Left cardiac atrium (tissue), 4 donors: ENCODE measurements around the gene HTR4. TPM values are rescaled to one million over a fixed set of nuclear protein-coding genes. Genes with fewer than 3 reads are reported as not detected.
A peak's percentile ranks its signal among the peaks of the same experiment; 100 is the strongest.
"Not testable (repeated sequence)": the region's sequence is repeated elsewhere in the genome, so short reads cannot be mapped to it uniquely, and the experiment has no call there.

Experiments used
- ATAC-seq, 2 donors: fragments of 200-7000 bp; cut with Tn5 transposase; one replicate each; pipeline ENCODE4 v1.9.1; 2020; ENCODE audit warnings: mild to moderate bottlenecking in 2 of 2, moderate library complexity in 2 of 2
- DNase-seq: peaks from one replicate; pipeline ENCODE4 v3.0.0-alpha.2; 2020
- intact Hi-C, 2 donors: fragments of 100-400 bp; cut with DNase I; formaldehyde crosslinking; loops; one replicate each; pipeline versions ENCODE4 v1.14.1 to v1.15.1; 2022 to 2023
- total RNA-seq, 2 donors: library from RNA; stranded (reverse); fragmentation: NEBNext Ultra II Directional; extraction: Animal tissue kit (Norgen Biotek cat#: 25700); gene quantifications; one replicate each; pipeline ENCODE4 v1.2.1, GENCODE V29; 2021
- donor health status: DM: no; HTN: yes; CAD: no.
- donor health status: DM: no; HTN: yes; CAD: no; lungs with severe emphysema.
- donor health status: DM: yes; HTN: yes; CAD: no.
- donor health status: Dilated cardiomyopathy.

HTR4 gene
- total RNA-seq, 2 donors from 2014 or later = 4.7 to 8.8 TPM

GRCh38 chr5:148673704-148674103, 19.4 kb upstream of the HTR4 start:
- DNase-seq, intact Hi-C loops, ATAC-seq: not testable (repeated sequence)

- no peak for ATAC-seq
- no peak for DNase-seq
- intact Hi-C loops = no loop called here
These were observed 12.0 kb upstream of the HTR4 start for GRCh38 chr5:148666353-148666752.

- ATAC-seq (no peak), DNase-seq (no peak)
- intact Hi-C loops = no loop called here
These were observed 11.1 kb upstream of the HTR4 start for GRCh38 chr5:148665431-148665830.

- intact Hi-C loops = no loop called here
- no peak for DNase-seq
- no peak for ATAC-seq
These were observed 9.2 kb upstream of the HTR4 start for GRCh38 chr5:148663509-148663908.

- intact Hi-C loops = no loop called here
- DNase-seq (no peak), ATAC-seq (peak in 1 of 2 donors; percentile 41)
These were observed 6.0 kb upstream of the HTR4 start for GRCh38 chr5:148660346-148660660.

GRCh38 chr5:148659641-148660345, 5.5 kb upstream of the HTR4 start:
- intact Hi-C loops = loop anchor here in 1 of 2 donors (10.0 kb wide), 1 partner anchor 65 kb away; no protein-coding TSS in a partner anchor
- DNase-seq (no peak), ATAC-seq (peak in 1 of 2 donors; percentile 34)

- ATAC-seq (peak; percentile 42), DNase-seq (no peak)
- intact Hi-C loops = loop anchor here in 1 of 2 donors (5.0 to 10.0 kb wide), 2 partner anchors 71 to 201 kb away; no protein-coding TSS in a partner anchor
These were observed 964 bp downstream of the HTR4 start for GRCh38 chr5:148653291-148653835.

- no peak for DNase-seq
- intact Hi-C loops = loop anchor here in 1 of 2 donors (5.0 to 10.0 kb wide), 2 partner anchors 73 to 199 kb away; no protein-coding TSS in a partner anchor
- no peak for ATAC-seq
These were observed 2.8 kb downstream of the HTR4 start for GRCh38 chr5:148651528-148651927.

GRCh38 chr5:148645527-148645926, 8.8 kb downstream of the HTR4 start:
- intact Hi-C loops = no loop called here
- ATAC-seq (no peak), DNase-seq (no peak)

GRCh38 chr5:148641735-148642134, 12.6 kb downstream of the HTR4 start:
- DNase-seq = no peak
- intact Hi-C loops = no loop called here
- no peak for ATAC-seq

GRCh38 chr5:148640471-148640870, 13.9 kb downstream of the HTR4 start:
- DNase-seq (no peak), ATAC-seq (no peak)
- intact Hi-C loops = no loop called here

GRCh38 chr5:148639081-148639480, 15.2 kb downstream of the HTR4 start:
- ATAC-seq = no peak
- no peak for DNase-seq
- intact Hi-C loops = no loop called here

GRCh38 chr5:148636353-148636752, 18.0 kb downstream of the HTR4 start:
- ATAC-seq (no peak), DNase-seq (no peak)
- intact Hi-C loops = no loop called here

GRCh38 chr5:148635321-148636083, 18.8 kb downstream of the HTR4 start:
- ATAC-seq = no peak
- DNase-seq = no peak
- intact Hi-C loops = no loop called here

- intact Hi-C loops = no loop called here
- no peak for DNase-seq
- no peak for ATAC-seq
These were observed 21.3 kb downstream of the HTR4 start for GRCh38 chr5:148633067-148633377.

- ATAC-seq (no peak), DNase-seq (no peak)
- intact Hi-C loops = no loop called here
These were observed 21.9 kb downstream of the HTR4 start for GRCh38 chr5:148632255-148633066.

- DNase-seq (no peak), ATAC-seq (no peak)
- intact Hi-C loops = no loop called here
These were observed 27.3 kb downstream of the HTR4 start for GRCh38 chr5:148626986-148627385.

- DNase-seq (no peak), ATAC-seq (no peak)
- intact Hi-C loops = no loop called here
These were observed 28.2 kb downstream of the HTR4 start for GRCh38 chr5:148626081-148626613.

GRCh38 chr5:148625250-148625649, 29.1 kb downstream of the HTR4 start:
- ATAC-seq = no peak
- no peak for DNase-seq
- intact Hi-C loops = no loop called here
